GM12878 (cell line): ENCODE measurements around the gene SLC23A2. TPM values are rescaled to one million over a fixed set of nuclear protein-coding genes. Genes with fewer than 3 reads are reported as not detected.

Source experiments
- ASH2L ChIP-seq: fragments of 300-600, 200-600 bp; sonication (generic); IDR thresholded peaks from 2 replicates; pipeline ENCODE4 v1.6.1; 2017; ENCODE audit warnings: low read depth, mild to moderate bottlenecking, borderline replicate concordance
- BHLHE40 ChIP-seq, 2 experiments: fragments of 450-650 bp in 1 of 2; IDR thresholded peaks; 2 replicates each; pipeline ENCODE4 v1.6.1; 2011 to 2017; ENCODE audit warnings: low read depth in 2 of 2, borderline replicate concordance in 1 of 2, improper control_type of control experiment in 1 of 2, low read length in 1 of 2, mild to moderate bottlenecking in 1 of 2
- MEF2B ChIP-seq: fragments of 450-650 bp; IDR thresholded peaks from 2 replicates; pipeline ENCODE4 v1.6.1; 2018; ENCODE audit warnings: mild to moderate bottlenecking, moderate library complexity; ENCODE audit not compliant: partially characterized antibody, poor library complexity, severe bottlenecking
- NBN ChIP-seq: fragments of 450-650 bp; IDR thresholded peaks from 2 replicates; pipeline ENCODE4 v1.6.1; 2016
- NFXL1 ChIP-seq: fragments of 450-650 bp; IDR thresholded peaks from 2 replicates; pipeline ENCODE4 v1.6.1; 2017; ENCODE audit warnings: antibody characterized with exemption, mild to moderate bottlenecking, borderline replicate concordance
- SUPT20H ChIP-seq: IDR thresholded peaks from 2 replicates; pipeline ENCODE4 v1.6.1; 2011; ENCODE audit warnings: low read depth, mild to moderate bottlenecking, low read length, moderate library complexity, borderline replicate concordance; ENCODE audit not compliant: control insufficient read depth
- TAF1 ChIP-seq: IDR thresholded peaks from 2 replicates; pipeline ENCODE4 v1.6.1; 2011; ENCODE audit warnings: mild to moderate bottlenecking, low read depth, low read length, borderline replicate concordance
- polyA plus RNA-seq, 11 experiments: library from polyadenylated mRNA; depleted of rRNA in 4 of 11; unstranded in 6 of 11; stranded (reverse) in 5 of 11; fragments of >200 nt; fragmentation: Nextera tagmentation in 4 of 11; fragmentation: Illumina TruSeq in 1 of 11; extraction: Ambion mirVana in 4 of 11; extraction: Trizol in 1 of 11; gene quantifications; 1 replicate in 1 of 11; 2 replicates in 10 of 11; pipeline versions ENCODE4 v1.2.1 to v1.2.3, GENCODE V29; 2011 to 2016; ENCODE audit warnings: inconsistent platforms in 2 of 11, missing spikeins in 2 of 11, low read depth in 1 of 11
- total RNA-seq, 4 experiments: library from RNA; depleted of rRNA in 3 of 4; stranded (reverse); fragments of >200 nt in 3 of 4; fragmentation: Illumina TruSeq in 1 of 4; extraction: Trizol in 1 of 4; gene quantifications; 2 replicates each; pipeline versions ENCODE4 v1.2.1 to v1.2.3, GENCODE V29; 2013 to 2021
- TF ChIP-seq, protein P1 (sequence below): fragments of 450-650 bp; IDR thresholded peaks from 2 replicates; pipeline ENCODE4 v1.6.1; 2017; ENCODE audit warnings: antibody characterized with exemption, mild to moderate bottlenecking, moderate library complexity
- TF ChIP-seq, protein P2 (sequence below): fragments of 450-650 bp; IDR thresholded peaks from 2 replicates; pipeline ENCODE4 v1.6.1; 2018; ENCODE audit warnings: borderline replicate concordance, mild to moderate bottlenecking; ENCODE audit not compliant: partially characterized antibody
- TF ChIP-seq, protein P3 (sequence below): IDR thresholded peaks from 2 replicates; pipeline ENCODE4 v1.6.1; 2012; ENCODE audit warnings: improper control_type of control experiment, low read depth, low read length; ENCODE audit not compliant: insufficient replicate concordance

The SLC23A2 gene
- total and polyA plus RNA-seq, 10 of the 15 experiments (the other 5 are each of a cell fraction or from before 2014, with no cell fraction given), result 4.4 to 56.1 (median 35.5) TPM

DNA sequence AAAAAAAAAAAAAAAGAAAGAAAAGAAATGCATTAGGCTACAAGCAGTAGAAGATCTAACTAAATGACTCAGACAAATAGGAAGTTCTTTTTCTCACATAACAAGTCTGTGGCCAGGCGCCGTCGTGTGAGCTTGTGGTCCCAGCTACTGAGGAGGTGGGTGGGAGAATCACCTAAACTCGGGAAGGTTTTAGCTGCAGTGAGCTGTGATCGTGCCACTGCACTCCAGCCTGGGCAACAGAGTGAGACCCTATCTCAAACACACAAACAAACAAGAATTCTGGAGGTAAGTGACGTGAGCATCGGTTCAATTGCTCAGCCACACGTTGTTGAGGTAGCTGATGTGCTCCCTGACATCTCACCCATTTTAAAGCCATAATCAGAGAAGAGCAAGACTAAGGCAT is 37.9 kb upstream of the SLC23A2 start (continued):
- TF ChIP-seq NFXL1, result no peak
- TF ChIP-seq MEF2B, result peak; percentile 53
- TF ChIP-seq SUPT20H, result no peak
- TF ChIP-seq, protein P1, sequence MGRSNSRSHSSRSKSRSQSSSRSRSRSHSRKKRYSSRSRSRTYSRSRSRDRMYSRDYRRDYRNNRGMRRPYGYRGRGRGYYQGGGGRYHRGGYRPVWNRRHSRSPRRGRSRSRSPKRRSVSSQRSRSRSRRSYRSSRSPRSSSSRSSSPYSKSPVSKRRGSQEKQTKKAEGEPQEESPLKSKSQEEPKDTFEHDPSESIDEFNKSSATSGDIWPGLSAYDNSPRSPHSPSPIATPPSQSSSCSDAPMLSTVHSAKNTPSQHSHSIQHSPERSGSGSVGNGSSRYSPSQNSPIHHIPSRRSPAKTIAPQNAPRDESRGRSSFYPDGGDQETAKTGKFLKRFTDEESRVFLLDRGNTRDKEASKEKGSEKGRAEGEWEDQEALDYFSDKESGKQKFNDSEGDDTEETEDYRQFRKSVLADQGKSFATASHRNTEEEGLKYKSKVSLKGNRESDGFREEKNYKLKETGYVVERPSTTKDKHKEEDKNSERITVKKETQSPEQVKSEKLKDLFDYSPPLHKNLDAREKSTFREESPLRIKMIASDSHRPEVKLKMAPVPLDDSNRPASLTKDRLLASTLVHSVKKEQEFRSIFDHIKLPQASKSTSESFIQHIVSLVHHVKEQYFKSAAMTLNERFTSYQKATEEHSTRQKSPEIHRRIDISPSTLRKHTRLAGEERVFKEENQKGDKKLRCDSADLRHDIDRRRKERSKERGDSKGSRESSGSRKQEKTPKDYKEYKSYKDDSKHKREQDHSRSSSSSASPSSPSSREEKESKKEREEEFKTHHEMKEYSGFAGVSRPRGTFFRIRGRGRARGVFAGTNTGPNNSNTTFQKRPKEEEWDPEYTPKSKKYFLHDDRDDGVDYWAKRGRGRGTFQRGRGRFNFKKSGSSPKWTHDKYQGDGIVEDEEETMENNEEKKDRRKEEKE, result no peak
- TF ChIP-seq ASH2L, result no peak
- TF ChIP-seq BHLHE40 (IDR thresholded peaks at IDR 0.05; ENCODE audit: borderline replicate concordance in 1 of 2, low read depth in 2 of 2, low read length in 1 of 2), result peak; percentile 96 to 99
- TF ChIP-seq, protein P2, sequence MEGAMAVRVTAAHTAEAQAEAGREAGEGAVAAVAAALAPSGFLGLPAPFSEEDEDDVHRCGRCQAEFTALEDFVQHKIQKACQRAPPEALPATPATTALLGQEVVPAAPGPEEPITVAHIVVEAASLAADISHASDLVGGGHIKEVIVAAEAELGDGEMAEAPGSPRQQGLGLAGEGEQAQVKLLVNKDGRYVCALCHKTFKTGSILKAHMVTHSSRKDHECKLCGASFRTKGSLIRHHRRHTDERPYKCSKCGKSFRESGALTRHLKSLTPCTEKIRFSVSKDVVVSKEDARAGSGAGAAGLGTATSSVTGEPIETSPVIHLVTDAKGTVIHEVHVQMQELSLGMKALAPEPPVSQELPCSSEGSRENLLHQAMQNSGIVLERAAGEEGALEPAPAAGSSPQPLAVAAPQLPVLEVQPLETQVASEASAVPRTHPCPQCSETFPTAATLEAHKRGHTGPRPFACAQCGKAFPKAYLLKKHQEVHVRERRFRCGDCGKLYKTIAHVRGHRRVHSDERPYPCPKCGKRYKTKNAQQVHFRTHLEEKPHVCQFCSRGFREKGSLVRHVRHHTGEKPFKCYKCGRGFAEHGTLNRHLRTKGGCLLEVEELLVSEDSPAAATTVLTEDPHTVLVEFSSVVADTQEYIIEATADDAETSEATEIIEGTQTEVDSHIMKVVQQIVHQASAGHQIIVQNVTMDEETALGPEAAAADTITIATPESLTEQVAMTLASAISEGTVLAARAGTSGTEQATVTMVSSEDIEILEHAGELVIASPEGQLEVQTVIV, result no peak
- TF ChIP-seq, protein P3, sequence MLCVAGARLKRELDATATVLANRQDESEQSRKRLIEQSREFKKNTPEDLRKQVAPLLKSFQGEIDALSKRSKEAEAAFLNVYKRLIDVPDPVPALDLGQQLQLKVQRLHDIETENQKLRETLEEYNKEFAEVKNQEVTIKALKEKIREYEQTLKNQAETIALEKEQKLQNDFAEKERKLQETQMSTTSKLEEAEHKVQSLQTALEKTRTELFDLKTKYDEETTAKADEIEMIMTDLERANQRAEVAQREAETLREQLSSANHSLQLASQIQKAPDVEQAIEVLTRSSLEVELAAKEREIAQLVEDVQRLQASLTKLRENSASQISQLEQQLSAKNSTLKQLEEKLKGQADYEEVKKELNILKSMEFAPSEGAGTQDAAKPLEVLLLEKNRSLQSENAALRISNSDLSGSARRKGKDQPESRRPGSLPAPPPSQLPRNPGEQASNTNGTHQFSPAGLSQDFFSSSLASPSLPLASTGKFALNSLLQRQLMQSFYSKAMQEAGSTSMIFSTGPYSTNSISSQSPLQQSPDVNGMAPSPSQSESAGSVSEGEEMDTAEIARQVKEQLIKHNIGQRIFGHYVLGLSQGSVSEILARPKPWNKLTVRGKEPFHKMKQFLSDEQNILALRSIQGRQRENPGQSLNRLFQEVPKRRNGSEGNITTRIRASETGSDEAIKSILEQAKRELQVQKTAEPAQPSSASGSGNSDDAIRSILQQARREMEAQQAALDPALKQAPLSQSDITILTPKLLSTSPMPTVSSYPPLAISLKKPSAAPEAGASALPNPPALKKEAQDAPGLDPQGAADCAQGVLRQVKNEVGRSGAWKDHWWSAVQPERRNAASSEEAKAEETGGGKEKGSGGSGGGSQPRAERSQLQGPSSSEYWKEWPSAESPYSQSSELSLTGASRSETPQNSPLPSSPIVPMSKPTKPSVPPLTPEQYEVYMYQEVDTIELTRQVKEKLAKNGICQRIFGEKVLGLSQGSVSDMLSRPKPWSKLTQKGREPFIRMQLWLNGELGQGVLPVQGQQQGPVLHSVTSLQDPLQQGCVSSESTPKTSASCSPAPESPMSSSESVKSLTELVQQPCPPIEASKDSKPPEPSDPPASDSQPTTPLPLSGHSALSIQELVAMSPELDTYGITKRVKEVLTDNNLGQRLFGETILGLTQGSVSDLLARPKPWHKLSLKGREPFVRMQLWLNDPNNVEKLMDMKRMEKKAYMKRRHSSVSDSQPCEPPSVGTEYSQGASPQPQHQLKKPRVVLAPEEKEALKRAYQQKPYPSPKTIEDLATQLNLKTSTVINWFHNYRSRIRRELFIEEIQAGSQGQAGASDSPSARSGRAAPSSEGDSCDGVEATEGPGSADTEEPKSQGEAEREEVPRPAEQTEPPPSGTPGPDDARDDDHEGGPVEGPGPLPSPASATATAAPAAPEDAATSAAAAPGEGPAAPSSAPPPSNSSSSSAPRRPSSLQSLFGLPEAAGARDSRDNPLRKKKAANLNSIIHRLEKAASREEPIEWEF, result no peak
- no peak for TF ChIP-seq TAF1
- peak; percentile 96 for TF ChIP-seq NBN
